Measurements from ENCODE around the gene PRRG4.

DNA sequence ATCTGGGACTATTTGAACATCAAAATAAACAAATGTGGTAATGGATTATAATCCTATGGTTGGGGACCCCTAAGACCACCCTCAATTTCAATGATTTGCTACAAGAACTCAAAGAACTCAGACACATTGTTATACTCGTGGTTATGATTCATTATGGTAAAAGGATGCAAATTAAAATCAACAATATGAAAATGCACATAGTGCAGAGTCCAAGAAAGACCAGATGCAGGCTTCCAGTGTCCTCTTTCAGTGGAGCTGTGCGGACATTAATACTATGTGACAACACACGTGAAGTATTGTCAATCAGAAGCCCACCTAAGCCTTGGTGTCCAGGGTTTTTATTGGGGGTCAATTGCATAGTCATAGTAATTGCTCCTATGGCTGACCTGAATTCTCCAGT, 53.7 kb downstream of the PRRG4 start:
- TF ChIP-seq, protein P1, sequence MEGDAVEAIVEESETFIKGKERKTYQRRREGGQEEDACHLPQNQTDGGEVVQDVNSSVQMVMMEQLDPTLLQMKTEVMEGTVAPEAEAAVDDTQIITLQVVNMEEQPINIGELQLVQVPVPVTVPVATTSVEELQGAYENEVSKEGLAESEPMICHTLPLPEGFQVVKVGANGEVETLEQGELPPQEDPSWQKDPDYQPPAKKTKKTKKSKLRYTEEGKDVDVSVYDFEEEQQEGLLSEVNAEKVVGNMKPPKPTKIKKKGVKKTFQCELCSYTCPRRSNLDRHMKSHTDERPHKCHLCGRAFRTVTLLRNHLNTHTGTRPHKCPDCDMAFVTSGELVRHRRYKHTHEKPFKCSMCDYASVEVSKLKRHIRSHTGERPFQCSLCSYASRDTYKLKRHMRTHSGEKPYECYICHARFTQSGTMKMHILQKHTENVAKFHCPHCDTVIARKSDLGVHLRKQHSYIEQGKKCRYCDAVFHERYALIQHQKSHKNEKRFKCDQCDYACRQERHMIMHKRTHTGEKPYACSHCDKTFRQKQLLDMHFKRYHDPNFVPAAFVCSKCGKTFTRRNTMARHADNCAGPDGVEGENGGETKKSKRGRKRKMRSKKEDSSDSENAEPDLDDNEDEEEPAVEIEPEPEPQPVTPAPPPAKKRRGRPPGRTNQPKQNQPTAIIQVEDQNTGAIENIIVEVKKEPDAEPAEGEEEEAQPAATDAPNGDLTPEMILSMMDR (IDR thresholded peaks at IDR 0.05), result no peak
- TF ChIP-seq POLR2A (IDR thresholded peaks at IDR 0.05), result no peak
